Caki2 (cell line): ENCODE data around the gene PRAMEF26. TPM values are rescaled to one million over a fixed set of nuclear protein-coding genes. Genes with fewer than 3 reads are reported as not detected.
"Not testable (repeated sequence)": the region's sequence is repeated elsewhere in the genome, so short reads cannot be mapped to it uniquely, and the experiment has no call there.

Experiments
- DNase-seq: peaks from one replicate; pipeline ENCODE4 v3.0.0-alpha.2; 2015; ENCODE audit warnings: low read depth
- in situ Hi-C: cut with HindIII; loops from 2 replicates; pipeline ENCODE4 v1.10.0; 2016; ENCODE audit warnings: low sequenced_read_pairs, low pct_unique_long_range_greater_than_20kb, mixed read lengths
- total RNA-seq: library from RNA; depleted of rRNA; stranded (reverse); fragments of >200 nt; shearing (Covaris generic); gene quantifications from 2 replicates; pipeline ENCODE4 v1.2.3, GENCODE V29; 2014; ENCODE audit warnings: low replicate concordance; rRNA removed

The PRAMEF26 gene
- not detected in 2 replicates for total RNA-seq

- DNase-seq, in situ Hi-C loops: not testable (repeated sequence)
These were observed at the start of gene PRAMEF26 for GRCh38 chr1:13155909-13156308. Gene PRAMEF26, minus strand, starts transcription at chr1:13156009. Its CDS starts 2,914 bp downstream, at chr1:13153095.

- DNase-seq, in situ Hi-C loops: not testable (repeated sequence)
These were observed 45.5 kb upstream of the PRAMEF26 start, which contains the start of gene PRAMEF13 for GRCh38 chr1:13201309-13201708. Gene PRAMEF13, minus strand, starts transcription at chr1:13201409. Its CDS starts 1,820 bp downstream, at chr1:13199589.

GRCh38 chr1:13171548-13171947 is 15.7 kb upstream of the PRAMEF26 start, which contains the start of gene PRAMEF9:
Gene PRAMEF9, plus strand, starts transcription at chr1:13171848. Its CDS starts 3,433 bp downstream, at chr1:13175281.
- in situ Hi-C loops = not testable (repeated sequence)

GRCh38 chr1:13165531-13165930 is 9.7 kb upstream of the PRAMEF26 start, which contains the start of gene HNRNPCL4:
Gene HNRNPCL4, minus strand, starts transcription at chr1:13165631. Its CDS starts 164 bp downstream, at chr1:13165467.
- in situ Hi-C loops, DNase-seq: not testable (repeated sequence)

More at GRCh38 chr1:13171548-13171947, 15.7 kb upstream of the PRAMEF26 start, which contains the start of gene PRAMEF9:
- not testable (repeated sequence) for DNase-seq

- DNase-seq, in situ Hi-C loops: not testable (repeated sequence)
These were observed 39.1 kb downstream of the PRAMEF26 start, which contains the start of gene HNRNPCL2 for GRCh38 chr1:13116754-13117153. Gene HNRNPCL2, minus strand, starts transcription at chr1:13116854. Its CDS starts 454 bp downstream, at chr1:13116400.

Other genes starting within 250 kb of the PRAMEF26 start
- gene PRAMEF7, start 239.4 kb downstream of the PRAMEF26 start, total RNA-seq = not detected in 2 replicates
- gene PRAMEF6, start 208.4 kb downstream of the PRAMEF26 start, total RNA-seq = not detected in 2 replicates
- gene PRAMEF27, start 99.4 kb downstream of the PRAMEF26 start, total RNA-seq = not detected in 2 replicates
- not detected in 2 replicates for gene HNRNPCL3, start 95.2 kb downstream of the PRAMEF26 start, total RNA-seq
- gene PRAMEF25, start 85.2 kb downstream of the PRAMEF26 start, total RNA-seq = not detected in 2 replicates
- gene HNRNPCL2, start 39.2 kb downstream of the PRAMEF26 start, total RNA-seq = not detected in 2 replicates
- not detected in 2 replicates for gene HNRNPCL4, start 9.6 kb upstream of the PRAMEF26 start, total RNA-seq
- gene PRAMEF9, start 15.8 kb upstream of the PRAMEF26 start, total RNA-seq = not detected in 2 replicates
- gene PRAMEF13, start 45.4 kb upstream of the PRAMEF26 start, total RNA-seq = not detected in 2 replicates
- not detected in 2 replicates for gene PRAMEF18, start 70.1 kb upstream of the PRAMEF26 start, total RNA-seq
- gene PRAMEF5, start 98.2 kb upstream of the PRAMEF26 start, total RNA-seq = not detected in 2 replicates
- gene PRAMEF8, start 129.1 kb upstream of the PRAMEF26 start, total RNA-seq = not detected in 2 replicates
- not detected in 2 replicates for gene PRAMEF33, start 147.5 kb upstream of the PRAMEF26 start, total RNA-seq
- gene PRAMEF15, start 159.6 kb upstream of the PRAMEF26 start, total RNA-seq = not detected in 2 replicates
- not detected in 2 replicates for gene PRAMEF14, start 191.1 kb upstream of the PRAMEF26 start, total RNA-seq
- gene PRAMEF19, start 215.9 kb upstream of the PRAMEF26 start, total RNA-seq = not detected in 2 replicates
- gene PRAMEF17, start 233.6 kb upstream of the PRAMEF26 start, total RNA-seq = not detected in 2 replicates